ENCODE data around the gene RPP25.

DNA sequence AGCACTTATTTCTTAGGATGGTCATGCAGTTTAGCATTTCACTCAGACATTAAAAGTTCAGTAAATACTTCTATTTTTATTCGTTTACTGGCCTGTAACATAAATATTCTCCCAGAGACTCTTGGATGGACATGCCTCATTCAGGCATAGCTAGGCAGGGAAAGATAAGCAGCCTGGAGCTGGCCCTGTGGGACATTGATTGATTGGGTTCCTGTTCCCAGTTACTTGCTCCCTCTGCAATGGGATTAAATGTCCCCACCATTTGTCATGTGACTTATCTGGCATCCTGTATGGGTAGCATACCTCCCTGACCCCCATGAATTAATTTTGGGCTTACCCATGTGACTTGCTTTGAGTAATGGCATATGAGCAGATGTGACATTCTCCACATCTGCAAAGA is 36.0 kb upstream of the RPP25 start:
- TF ChIP-seq, protein P1, sequence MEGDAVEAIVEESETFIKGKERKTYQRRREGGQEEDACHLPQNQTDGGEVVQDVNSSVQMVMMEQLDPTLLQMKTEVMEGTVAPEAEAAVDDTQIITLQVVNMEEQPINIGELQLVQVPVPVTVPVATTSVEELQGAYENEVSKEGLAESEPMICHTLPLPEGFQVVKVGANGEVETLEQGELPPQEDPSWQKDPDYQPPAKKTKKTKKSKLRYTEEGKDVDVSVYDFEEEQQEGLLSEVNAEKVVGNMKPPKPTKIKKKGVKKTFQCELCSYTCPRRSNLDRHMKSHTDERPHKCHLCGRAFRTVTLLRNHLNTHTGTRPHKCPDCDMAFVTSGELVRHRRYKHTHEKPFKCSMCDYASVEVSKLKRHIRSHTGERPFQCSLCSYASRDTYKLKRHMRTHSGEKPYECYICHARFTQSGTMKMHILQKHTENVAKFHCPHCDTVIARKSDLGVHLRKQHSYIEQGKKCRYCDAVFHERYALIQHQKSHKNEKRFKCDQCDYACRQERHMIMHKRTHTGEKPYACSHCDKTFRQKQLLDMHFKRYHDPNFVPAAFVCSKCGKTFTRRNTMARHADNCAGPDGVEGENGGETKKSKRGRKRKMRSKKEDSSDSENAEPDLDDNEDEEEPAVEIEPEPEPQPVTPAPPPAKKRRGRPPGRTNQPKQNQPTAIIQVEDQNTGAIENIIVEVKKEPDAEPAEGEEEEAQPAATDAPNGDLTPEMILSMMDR (IDR thresholded peaks at IDR 0.05; ENCODE audit: low read length), result no peak
- TF ChIP-seq EZH2 (optimal IDR thresholded peaks at IDR 0.05; ENCODE audit: low read depth, low read length), result no peak

Measured in MM.1S (cell line).